ENCODE data around the gene GRAP.
A peak's percentile ranks its signal among the peaks of the same experiment; 100 is the strongest.

The GRAP gene

DNA sequence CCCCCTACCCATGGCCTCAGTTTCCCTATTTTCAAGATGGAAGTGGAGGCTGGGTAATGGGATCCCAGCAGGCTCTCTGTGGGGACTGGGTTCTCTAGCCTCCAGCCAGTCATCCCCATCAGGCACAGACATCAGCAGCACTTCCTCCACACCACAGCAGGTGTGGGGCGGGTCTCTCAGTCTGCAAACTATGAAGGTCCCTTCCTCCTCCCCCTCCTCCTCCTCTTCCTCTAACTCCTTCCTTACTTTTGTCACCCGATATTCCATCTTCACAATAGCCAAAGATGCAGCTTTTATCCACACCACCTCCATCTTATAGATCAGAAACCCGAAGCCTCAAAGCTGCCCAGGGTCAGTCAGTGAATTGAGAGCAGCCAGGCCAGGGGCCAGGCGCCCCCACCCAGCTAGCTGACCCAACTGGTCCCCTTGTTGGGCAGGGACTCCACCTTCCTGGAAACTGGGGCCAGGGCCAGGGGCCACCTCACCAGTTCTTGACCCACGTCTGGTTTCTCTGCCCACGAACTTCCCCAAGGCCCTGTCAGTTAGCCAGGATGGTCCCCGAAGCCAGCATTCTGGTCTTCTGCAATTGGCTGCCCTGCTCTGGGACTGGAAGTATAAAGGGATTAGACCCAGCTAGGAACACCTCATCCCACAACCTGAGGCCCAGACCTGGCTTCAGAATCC is 44.7 kb downstream of the GRAP start:
- no peak for DNase-seq

DNA sequence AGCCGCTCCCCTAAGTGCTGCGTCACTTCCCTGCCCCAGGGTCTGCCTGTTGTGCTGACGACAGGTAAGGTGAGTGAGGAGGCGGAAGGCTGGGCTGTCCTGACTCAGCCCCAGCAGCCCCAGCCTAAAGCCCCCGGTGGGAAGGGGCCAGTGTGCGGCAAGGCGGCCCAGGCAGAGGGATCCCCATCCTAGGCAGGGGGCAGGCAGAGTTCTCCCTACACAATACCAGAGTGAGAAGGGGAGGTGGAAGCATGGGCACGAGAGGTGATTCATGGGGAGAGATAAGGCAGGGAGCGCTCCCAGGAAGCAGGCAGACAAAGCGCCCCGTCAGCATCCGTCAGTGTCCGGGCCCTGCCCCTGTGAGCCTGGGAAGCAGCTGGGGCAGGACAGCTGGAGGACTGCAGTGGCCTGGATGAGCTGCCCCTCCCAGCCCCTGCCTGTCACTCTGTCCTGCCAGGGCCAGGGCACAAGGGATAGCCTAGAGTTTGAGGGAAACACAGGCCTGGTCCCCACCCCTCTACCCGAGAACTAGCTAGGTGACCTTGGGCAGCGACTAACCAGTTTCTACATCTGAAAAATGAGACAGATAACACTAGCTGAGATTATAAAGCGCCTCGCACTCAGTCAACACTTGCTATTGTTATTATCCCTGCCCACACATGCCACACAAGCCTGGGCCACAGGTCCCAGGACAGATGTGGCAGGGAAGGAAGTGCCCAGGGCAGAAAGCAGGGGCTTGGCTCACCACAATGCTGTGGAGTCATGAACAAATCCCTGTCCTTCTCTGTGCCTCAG is 46.0 kb downstream of the GRAP start:
- peak; percentile 29 for DNase-seq

DNA sequence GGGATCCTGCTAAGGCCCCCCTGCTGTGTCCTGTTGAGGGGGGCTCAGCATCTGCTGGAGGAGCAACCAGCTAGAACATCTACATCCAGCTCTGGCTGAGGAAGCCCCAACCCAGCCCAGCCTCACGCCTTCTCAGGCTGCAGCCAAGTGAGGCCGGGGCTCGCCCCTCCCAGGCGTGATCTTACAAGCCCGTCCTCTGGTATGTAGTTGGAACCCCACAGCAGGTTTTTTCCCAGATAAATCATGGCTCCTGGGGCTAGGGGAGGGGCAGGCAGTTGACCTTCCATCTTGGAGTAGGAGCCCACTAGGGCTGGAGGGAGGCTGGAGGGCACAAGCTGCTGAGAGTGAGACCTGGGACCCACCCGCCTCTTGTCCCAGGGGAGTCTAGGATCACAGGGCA is 46.8 kb downstream of the GRAP start:
- DNase-seq: no peak

DNA sequence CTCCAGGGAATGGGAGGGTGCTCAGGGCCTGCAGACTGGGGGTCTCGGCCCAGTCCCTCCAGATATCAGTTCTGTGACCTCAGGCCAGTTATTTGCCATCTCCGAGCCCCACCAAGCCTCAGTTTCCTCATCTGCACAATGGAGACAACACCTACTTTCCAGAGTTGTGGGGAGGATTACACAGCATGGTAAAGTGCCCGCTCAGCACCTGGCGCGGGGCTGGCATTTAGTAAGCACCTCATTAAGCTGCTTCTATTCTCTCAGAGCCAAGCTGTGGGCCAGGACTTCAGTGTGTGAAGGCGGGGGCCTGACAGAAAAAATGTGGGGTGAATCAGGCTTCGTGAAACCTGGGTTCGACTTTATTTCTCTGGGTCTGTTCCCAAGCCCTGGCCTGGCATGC is 47.4 kb downstream of the GRAP start:
- no peak for DNase-seq

DNA sequence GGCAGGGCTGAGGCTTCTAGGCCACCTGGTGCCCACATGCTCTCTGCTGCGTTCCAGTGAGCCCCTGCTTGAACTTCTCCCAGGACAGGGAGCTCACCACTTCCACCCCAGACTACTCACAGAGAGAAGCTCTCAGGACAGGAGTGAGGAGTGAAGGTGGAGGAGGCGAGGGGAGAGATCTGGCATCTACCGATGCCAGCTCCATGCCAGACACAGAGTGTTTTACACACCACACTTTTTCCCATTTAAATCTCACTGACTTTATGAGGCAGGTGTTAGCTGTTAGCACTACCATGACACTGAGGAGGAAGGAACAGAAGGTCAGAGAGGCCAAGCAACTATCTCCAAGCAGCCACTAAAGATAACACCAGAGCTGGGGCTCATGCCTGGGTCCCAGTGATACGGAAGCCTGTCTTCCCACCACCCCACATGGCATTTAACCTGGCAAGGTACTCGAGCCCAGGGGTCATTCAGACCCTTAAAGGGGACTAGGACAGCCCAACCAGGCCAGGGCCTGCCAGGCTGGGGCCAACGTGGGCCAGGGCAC is 49.0 kb downstream of the GRAP start:
- DNase-seq: no peak

DNA sequence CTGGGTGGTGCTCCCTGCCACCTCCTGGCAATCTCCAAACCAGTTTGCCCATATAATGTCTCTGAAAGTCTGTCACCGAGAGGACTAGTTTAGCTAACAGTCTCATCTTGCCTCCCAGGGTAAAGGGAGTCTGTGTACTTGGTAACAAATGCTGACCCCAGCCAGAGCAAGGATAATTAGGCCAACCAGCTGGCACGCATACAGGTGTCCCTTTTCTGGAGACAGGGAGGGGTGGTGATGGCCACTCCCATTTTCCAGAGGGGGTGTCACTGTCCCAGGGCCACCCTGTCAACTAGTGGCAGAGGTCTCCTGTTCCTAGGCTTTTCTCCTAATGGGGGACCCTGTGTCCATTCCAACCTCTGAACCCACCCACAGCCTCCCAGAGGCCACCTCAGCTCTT is 50.3 kb downstream of the GRAP start:
- no peak for DNase-seq

DNA sequence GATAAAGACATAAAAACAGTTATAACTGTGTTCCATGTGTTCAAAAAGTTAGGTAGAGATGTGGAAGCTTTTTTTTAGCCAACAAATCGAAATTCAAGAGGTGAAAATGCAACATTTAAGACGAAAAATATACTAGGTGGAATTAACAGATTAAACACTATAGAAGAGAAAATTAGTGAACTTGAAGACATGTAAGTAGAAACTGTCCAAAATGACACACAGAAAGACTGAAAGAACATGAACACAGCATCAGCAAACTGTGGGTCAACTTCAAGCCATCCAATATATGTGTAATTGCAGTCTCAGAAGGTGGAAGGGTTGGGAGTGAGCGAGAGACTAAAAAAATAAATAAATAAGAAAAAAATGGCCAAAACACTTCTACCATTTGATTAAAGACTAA is 51.5 kb downstream of the GRAP start:
- DNase-seq: no peak

DNA sequence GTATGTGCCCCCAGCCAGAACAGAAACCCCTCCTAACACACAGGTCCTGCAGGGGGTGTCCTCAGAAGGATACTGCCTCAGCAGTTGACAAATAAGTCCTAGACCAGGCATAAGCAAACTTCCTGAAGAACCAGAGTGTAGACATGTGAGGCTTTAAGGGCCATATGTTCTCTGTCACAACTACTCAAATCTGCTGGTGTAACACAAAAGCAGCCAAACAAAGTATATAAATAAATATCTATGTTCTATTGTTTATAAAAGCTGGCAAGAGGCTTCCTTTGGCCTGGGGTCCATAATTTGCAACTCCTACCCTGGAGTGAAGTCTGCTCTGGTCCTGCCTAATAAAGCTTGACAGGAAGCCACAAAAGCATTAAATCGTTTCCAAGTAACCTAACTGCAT is 52.1 kb downstream of the GRAP start:
- DNase-seq: no peak

DNA sequence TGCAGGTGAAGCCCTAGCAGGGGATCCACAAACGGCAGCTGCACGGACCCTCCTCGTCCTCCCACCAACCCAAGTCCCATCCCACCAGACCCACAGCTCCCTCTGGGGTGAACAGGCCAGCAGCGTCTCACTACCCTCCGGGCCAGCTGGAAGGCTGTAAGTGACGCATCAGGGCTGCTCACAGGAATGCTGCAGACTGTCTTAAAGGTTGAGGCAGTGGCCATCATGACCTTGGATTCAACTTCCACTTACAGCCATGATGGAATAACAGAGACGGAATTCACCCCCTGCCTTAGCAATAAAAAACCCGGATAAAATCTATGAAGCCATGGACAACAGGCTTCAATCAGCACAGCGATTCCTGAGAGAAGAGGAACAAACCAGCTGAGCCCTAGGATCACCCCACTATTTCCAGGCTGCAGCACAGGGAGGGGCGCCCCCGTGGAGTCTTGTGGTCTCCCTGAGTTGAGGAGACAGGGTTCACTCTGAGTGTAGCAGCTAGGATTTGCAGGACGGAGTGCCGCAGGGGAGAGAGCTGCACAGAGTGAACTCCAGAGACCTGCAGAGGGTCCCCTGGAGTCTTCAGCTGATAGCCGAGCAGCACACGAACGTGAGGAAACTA is 52.7 kb downstream of the GRAP start:
- DNase-seq: peak; percentile 42

DNA sequence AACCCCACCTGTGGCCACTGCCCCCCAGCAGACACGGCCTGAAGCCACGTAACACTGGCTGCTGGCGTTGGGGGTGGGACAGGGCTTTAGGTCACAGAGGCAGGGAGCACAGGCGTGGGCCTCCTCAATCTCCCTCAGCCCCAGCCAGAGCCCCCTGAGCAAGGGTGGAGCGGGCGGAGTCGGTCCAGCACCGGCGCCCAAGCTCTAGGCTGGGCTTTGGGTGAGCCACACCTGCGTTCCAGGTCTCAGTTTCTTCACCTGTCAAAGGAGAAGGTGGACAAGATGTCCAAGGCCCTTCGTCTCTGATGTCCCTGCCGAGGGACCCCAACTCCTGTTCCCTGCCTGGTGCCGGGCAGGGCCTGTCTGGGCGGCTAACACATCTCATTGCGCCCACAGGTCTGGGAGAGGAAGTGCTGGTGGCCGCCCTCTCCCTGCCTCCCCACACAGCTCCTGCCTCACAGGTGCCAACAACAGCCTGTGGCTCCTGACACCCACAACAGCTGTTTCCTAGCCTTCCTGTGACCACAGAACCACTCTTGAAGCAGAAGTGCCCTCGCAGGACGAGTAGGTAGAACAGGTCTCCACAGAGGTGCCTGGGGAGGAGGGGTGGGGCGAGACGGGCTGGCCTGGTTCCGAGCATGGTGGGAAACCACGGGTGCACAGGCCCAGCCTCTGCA is 54.2 kb downstream of the GRAP start:
- DNase-seq: no peak

DNA sequence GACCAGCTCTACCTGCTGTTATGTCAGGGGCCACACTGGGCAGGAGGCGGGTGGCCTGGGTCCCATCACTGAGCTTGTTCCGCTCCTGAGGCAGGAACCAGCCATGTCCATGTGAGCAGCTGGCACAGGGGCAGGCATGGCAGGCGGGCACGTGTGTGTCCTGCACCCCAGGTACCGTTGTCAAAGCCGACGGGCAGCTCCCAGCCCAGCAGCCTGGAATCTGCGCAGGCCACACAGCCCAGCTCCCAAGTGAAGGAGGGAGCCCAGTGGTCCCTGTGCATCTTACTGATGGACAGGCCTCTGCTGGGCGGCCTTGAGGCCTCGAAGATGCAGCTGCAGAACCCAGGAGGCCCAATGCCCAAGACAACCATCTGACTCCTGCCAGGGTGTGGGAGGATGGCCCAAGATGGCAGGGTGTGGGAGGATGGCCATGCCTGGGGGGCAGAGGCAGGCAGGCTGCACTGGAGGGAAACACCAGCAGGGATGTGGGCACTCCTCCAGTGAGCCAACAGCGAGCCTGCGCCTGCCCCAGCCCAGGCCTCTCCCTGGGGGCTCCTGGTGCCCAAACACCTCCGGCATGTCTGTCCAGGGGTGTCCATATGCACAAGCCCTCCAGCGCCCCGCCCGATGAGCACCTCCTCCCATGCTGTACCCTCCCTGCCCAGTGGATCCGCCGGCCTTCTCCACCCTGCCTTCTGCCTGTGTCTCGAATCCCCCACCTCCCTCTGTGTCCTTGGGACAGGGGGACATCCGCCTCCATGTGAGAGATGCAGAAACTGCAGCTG is 55.0 kb downstream of the GRAP start:
- DNase-seq: no peak

DNA sequence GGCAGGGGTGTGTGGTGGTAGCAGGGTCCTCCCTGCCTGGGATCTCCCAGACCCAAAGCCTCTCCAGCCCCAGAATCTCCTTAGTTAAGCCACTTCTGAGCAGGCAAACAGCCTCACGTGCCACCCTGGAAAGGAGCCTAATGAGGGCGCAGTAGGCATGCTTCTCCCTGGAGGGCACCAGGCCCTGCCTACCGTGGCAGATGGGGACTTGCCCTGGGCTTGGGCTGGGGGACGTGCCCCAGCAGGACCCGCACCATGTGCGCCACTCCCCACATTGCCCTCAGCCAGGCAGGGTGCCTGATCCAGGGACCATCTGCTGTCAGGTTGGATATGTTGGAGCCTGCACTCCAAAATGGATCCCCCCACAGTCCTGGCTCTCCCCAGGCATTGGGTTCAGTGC is 56.4 kb downstream of the GRAP start:
- no peak for DNase-seq

DNA sequence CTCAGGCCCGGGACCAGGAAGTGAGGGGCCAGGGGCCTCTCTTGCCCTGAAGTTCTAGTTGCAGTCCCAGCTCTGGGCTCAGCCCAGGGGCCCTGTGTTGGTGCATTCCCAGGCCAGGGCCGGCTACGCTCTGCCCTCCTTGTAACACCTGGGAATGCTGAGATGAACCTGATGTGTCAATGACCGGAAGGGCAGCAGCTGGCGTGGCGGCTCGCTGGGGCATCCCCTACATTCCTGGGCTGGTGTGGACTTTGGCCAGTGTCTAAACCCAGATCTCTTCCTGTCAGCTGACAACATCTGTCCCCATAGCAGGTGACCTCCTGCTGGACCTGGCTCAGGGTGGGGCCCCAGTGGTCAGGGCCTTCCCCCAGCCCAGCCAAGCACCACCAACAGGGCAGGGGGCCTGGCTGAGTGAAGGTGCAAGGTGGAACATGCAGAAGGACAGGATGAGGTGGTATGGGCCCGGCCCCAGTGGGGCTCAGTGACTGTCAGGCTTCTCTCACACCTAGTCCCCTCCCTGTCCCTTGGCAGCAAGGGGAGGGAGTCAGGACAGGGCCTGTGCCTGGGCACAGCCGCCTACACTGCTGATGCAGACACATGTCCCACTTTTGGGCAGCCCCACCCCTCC is 58.1 kb downstream of the GRAP start:
- DNase-seq: no peak

DNA sequence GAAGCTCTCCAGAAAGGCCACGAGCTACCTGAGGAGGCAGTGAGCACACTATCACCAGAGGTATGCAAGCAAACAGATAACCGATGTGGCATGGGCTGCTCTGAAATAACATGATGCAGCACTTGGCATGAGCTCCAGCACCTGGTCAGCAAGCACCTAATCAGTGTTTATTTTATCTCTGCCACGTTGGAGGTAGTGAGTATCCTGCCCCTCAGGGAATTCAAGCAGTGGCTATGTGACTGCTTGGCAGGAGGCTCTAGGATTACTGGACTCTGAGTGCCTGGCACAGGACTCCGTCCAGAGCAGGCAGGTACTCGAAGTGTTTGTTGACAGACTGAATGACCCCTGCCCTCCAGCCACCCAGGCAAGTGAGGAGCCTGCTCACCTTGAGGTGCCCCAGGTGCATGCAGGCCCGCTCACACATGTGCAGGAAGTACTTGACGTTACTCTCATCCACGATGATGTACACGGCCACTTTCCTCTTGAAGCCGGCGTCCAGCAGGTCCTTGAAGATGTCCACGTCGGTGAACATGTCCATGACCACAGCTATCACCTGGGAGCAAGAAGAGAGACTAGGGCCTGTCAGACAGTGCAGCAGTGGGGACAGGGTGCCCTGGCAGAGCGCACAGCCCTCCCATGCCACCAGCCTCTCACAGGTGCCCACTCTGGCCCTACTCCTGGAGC is 58.8 kb downstream of the GRAP start:
- no peak for DNase-seq

DNA sequence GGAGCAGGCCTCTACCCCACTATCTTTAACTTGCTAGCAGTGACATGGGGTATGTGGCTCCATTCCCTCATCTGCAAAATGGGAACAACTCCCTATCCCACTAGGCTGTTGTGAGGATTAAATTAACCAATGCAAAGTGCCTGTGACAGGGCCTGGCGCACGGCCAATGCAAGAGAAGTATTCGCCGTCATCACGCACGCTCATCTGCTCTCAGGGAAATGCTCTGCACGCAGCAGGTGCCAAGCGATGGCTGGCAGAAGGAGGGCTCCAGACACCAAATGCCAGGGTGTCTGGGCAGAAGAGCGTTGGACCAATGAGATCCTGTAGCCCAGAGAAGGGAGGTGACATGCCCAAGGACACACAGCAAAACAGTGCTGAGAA is 59.5 kb downstream of the GRAP start:
- no peak for DNase-seq

DNA sequence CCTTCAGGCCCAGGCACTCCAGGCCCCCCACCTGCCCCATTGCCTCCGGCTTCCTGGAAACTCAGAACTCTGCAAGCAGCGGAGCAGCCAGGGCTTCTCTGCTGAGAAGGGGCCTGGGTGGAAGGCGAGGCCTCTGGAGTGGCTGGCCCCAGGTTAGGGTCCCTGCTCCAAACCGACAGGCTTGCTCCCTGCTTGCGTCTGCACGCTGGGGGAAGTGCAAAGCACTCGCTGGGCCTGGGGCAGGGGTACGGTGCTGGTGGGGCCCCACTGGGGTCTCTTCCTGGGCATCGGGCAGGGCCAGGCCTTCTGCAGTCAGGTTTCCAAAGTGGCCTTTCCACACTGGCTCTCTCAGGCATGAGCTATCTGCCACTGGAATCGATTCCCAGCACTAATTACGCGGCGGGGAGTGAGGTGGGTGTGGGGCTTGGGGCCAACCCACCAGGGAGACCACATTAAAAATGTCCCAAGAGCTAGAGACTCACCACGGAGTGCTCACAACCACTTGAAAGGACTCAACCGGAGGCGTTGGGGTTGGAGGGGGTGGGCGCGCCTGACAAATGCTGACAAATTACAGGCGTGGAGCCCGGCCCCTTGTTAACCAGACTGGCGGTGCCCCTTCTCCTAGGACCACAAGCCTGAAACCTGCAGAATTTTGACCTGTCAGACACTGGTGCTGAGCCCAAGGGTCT is 60.1 kb downstream of the GRAP start:
- no peak for DNase-seq

DNA sequence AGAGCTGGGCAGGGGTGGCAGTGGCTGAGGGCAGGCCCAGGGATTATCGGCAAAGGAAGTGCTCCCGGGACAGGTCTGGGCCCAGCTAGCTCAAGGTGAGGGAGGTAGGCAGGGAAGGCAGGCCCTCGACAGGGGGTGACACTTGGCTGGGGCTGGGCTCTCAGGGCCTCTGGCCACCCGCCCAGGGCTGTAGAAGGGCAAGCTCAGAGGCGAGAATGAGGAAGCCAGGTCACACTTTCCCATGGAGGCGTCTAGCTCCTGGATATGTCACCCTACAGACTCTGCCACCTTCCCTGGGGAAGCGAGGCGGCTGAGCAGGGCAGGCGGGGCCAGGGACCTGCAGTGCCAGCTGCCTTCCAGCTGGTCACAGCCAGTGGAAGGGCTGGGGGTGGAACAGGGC is 61.3 kb downstream of the GRAP start:
- DNase-seq: no peak

DNA sequence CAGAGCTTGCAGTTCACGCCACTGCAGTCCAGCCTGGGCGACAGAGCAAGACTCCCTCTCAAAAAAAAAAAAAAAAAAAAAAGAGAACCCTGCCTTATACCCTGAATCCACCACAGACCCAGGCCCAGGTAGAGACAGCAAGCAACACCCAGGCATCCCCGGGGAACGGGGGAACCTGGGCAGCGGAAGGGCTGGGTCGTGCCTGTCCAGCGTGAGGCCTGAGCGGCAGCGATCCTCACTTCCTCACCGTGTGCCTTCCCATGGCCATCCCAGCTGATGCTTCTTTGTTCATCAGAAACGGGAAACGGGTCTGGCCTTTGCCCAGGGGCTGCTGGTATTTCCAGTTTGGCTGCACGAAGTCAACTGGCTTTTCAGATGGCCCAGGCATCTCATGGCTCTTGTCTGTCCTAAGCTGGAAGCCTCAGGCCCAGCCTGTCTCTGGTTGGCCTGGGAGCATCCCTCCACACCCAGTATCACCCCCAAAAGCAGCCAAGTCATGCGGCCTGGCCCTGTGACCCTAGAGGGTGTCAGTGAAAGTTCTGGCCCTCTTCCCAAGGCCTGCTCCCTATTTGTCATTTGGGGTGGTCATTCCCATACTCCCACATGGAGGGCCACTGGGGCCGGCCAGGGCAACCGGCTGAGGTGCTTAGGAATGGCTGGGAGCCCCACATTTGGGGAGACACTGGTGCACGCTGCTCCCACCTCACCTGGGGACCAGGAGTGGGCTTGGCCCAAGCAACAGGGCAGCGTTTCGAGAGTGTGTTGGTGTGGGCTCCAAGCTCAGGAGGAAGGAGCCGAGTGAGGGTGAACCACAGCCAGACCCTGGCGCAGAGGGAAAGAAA is 62.3 kb downstream of the GRAP start:
- no peak for DNase-seq

DNA sequence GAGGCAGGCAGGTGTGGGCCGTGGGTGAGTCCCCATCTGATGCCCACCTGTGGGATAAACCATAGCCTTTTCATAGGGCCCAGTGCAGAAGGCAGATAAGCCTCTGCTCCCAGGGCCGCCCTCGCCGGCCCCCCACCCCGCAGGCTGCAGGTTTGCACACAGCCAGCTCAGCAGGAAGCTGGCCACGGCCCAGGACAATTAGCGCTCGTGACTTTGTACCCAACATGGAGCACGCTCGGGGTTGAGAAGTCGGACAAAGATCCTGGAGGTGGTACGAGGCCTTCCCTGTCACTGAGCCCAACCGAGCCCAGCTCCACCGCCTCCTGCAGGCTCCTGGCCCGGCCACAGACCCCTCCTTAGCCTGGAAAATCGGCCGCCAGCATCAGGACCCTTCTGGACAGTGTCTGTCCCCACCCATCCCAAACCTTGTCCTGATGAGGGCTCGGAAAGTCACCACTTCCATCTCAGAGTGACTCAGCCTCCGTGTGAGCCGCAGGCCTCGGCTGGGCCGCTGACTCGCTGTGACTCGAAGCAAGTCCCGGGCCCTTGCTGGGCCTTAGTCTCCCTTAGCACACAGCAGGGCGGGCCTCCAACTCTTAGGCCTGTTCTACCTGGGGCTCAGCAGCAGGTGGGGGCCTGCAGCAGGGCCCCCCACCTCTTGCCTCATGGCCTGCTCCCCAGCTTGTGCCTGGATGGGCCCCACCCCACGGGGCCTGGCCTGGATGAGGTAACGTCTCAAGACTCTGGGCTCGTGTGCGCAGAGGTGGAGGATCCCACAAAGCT is 64.9 kb downstream of the GRAP start:
- peak; percentile 70 for DNase-seq
